GM13976 (cell line): Measurements from ENCODE around the gene ULK1.
A peak's percentile ranks its signal among the peaks of the same experiment; 100 is the strongest.

ENCODE experiments used
- DNase-seq: peaks from one replicate; pipeline ENCODE4 v3.0.0; 2012; ENCODE audit warnings: low spot score
- in situ Hi-C: fragments of 300-500 bp; cut with MboI; formaldehyde crosslinking; loops from one replicate; pipeline ENCODE4 v1.12.0; 2022; ENCODE audit warnings: low sequenced_read_pairs, mixed read lengths, inconsistent platforms; ENCODE audit not compliant: unreplicated experiment
- TF ChIP-seq, protein P1 (sequence below): IDR thresholded peaks from 2 replicates; pipeline ENCODE4 v1.5.1; 2012; ENCODE audit warnings: borderline replicate concordance, mild to moderate bottlenecking; ENCODE audit not compliant: insufficient read depth; ENCODE audit errors: extremely low read depth, missing control alignments, control extremely low read depth

ULK1 gene

DNA sequence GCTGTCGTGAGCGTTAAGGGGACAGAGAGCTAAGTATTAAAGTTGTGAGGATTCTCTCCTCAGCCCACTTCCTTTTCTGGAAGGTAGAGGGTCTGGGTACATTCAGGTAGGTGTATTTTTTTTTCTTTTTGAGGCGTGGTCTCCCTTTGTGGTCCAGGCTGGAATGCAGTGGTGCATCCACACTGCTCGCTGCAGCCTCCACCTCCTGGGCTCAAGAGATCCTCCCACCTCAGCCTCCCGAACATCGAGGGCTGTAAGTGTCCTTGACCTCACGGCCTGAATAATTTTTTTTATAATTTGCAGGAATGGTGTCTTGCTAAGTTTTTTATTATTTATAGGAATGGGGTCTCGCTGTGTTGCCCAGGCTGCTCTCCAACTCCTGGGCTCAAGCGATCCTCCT lies 36.1 kb downstream of the ULK1 start:
- in situ Hi-C loops, result no loop called here
- no peak for DNase-seq
- TF ChIP-seq, protein P1, sequence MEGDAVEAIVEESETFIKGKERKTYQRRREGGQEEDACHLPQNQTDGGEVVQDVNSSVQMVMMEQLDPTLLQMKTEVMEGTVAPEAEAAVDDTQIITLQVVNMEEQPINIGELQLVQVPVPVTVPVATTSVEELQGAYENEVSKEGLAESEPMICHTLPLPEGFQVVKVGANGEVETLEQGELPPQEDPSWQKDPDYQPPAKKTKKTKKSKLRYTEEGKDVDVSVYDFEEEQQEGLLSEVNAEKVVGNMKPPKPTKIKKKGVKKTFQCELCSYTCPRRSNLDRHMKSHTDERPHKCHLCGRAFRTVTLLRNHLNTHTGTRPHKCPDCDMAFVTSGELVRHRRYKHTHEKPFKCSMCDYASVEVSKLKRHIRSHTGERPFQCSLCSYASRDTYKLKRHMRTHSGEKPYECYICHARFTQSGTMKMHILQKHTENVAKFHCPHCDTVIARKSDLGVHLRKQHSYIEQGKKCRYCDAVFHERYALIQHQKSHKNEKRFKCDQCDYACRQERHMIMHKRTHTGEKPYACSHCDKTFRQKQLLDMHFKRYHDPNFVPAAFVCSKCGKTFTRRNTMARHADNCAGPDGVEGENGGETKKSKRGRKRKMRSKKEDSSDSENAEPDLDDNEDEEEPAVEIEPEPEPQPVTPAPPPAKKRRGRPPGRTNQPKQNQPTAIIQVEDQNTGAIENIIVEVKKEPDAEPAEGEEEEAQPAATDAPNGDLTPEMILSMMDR, result no peak

DNA sequence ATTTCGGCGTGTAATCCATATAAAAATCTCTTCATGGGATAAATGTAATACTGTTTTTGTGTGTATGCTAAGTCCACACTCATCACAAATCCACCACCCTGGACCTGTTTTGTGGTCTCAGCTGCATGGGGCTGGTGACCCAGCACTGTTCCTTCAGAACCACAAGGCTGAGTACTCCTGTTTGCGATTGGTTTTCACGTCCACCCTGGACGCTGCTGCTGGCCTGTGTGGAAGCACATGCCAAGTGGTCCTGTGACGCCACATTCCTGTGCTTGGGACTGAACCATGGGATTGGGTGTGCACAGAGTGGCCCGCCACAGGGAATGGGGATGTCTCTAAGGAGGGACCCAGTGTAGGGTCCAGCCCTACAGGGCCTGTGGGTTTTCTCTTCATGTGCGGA lies 39.0 kb downstream of the ULK1 start:
- no peak for DNase-seq
- in situ Hi-C loops, result no loop called here
- TF ChIP-seq, protein P1, result no peak

DNA sequence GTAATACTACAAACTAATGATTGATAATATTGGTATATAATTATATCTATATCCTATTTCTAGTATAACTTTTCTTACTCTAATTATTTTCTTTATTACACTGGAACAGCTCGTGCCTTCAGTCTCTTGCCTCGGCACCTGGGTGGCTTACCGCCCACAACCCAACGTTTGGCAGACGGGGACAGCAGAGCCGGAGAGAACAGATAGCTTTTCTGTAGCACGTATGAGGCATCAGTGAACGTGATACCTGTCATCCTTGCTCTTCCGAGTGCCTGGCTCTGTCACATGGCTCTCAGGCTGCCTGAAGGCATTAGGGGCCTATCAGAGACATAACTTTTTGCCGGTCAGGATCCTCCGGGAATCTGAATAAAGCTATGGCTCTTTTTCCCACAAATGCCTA lies 40.1 kb downstream of the ULK1 start:
- peak; percentile 5 for DNase-seq
- in situ Hi-C loops, result no loop called here
- TF ChIP-seq, protein P1, result no peak

DNA sequence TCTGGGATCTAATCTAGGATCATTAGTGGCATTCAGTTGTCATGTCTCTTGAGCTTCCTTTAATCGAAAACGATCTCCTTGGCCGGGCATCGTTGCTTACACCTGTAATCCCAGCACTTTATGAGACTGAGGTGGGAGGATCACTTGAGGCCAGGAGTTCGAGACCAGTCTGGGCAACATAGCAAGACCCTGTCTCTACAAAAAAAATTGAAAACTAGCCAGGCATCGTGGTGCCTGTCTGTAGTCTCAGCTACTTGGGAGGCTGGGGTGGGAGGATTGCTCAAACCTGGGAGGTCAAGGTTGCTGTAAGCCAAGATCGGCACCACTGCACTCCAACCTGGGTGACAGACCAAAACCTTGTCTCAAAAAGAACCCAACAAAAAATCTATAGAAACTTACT lies 43.7 kb downstream of the ULK1 start:
- in situ Hi-C loops, result no loop called here

GRCh38 chr12:131939007-131939406 lies 44.6 kb downstream of the ULK1 start:
- in situ Hi-C loops, result no loop called here
- TF ChIP-seq, protein P1, result no peak
- DNase-seq, result no peak

More for the DNA sequence above, 43.7 kb downstream of the ULK1 start:
- TF ChIP-seq, protein P1, result no peak
- DNase-seq, result no peak

GRCh38 chr12:131940141-131940547 lies 45.7 kb downstream of the ULK1 start:
- TF ChIP-seq, protein P1, result no peak
- in situ Hi-C loops, result no loop called here
- DNase-seq, result no peak
